ENCODE data around the gene GPC6.

Gene GPC6

GRCh38 chr13:93290503-93290902, 63.9 kb downstream of the GPC6 start:
- no peak for DNase-seq (ENCODE audit: low spot score)
- in situ Hi-C loops (cut with MboI; ENCODE audit: low pct_unique_long_range_greater_than_20kb, low sequenced_read_pairs, unreplicated experiment) = no loop called here
- no peak for TF ChIP-seq CTCF (IDR thresholded peaks at IDR 0.05; ENCODE audit: extremely low read depth, insufficient read depth, missing control alignments)

- TF ChIP-seq CTCF (IDR thresholded peaks at IDR 0.05; ENCODE audit: extremely low read depth, insufficient read depth, missing control alignments) = no peak
- no peak for DNase-seq (ENCODE audit: low spot score)
- in situ Hi-C loops (cut with MboI; ENCODE audit: low pct_unique_long_range_greater_than_20kb, low sequenced_read_pairs, unreplicated experiment) = no loop called here
Observed at GRCh38 chr13:93292366-93292765, 65.8 kb downstream of the GPC6 start.

- TF ChIP-seq CTCF (IDR thresholded peaks at IDR 0.05; ENCODE audit: extremely low read depth, insufficient read depth, missing control alignments) = no peak
- DNase-seq (ENCODE audit: low spot score) = no peak
- in situ Hi-C loops (cut with MboI; ENCODE audit: low pct_unique_long_range_greater_than_20kb, low sequenced_read_pairs, unreplicated experiment) = no loop called here
Observed at GRCh38 chr13:93293710-93294109, 67.1 kb downstream of the GPC6 start.

GRCh38 chr13:93296584-93296983, 70.0 kb downstream of the GPC6 start:
- in situ Hi-C loops (cut with MboI; ENCODE audit: low pct_unique_long_range_greater_than_20kb, low sequenced_read_pairs, unreplicated experiment) = no loop called here

GRCh38 chr13:93298713-93299112, 72.1 kb downstream of the GPC6 start:
- no peak for TF ChIP-seq CTCF (IDR thresholded peaks at IDR 0.05; ENCODE audit: extremely low read depth, insufficient read depth, missing control alignments)
- in situ Hi-C loops (cut with MboI; ENCODE audit: low pct_unique_long_range_greater_than_20kb, low sequenced_read_pairs, unreplicated experiment) = no loop called here
- no peak for DNase-seq (ENCODE audit: low spot score)

More at GRCh38 chr13:93296584-93296983, 70.0 kb downstream of the GPC6 start:
- no peak for TF ChIP-seq CTCF (IDR thresholded peaks at IDR 0.05; ENCODE audit: extremely low read depth, insufficient read depth, missing control alignments)
- no peak for DNase-seq (ENCODE audit: low spot score)

GRCh38 chr13:93304134-93304533, 77.5 kb downstream of the GPC6 start:
- in situ Hi-C loops (cut with MboI; ENCODE audit: low pct_unique_long_range_greater_than_20kb, low sequenced_read_pairs, unreplicated experiment) = no loop called here
- DNase-seq (ENCODE audit: low spot score) = no peak
- no peak for TF ChIP-seq CTCF (IDR thresholded peaks at IDR 0.05; ENCODE audit: extremely low read depth, insufficient read depth, missing control alignments)
